GM12878 (cell line): ENCODE data around the gene FAM111B. TPM values are rescaled to one million over a fixed set of nuclear protein-coding genes. Genes with fewer than 3 reads are reported as not detected.
"Not testable (repeated sequence)": the region's sequence is repeated elsewhere in the genome, so short reads cannot be mapped to it uniquely, and the experiment has no call there.

Source experiments
- ATAC-seq: fragments of 200-7000 bp; cut with Tn5 transposase; 3 replicates; pipeline ENCODE4 v1.9.1; 2020; ENCODE audit warnings: mild to moderate bottlenecking, moderate library complexity
- BruUV-seq: library from RNA; stranded (reverse); fragments of 400-500 nt; replicated peaks from 2 replicates; lab custom pipeline; 2021; lab: Mats Ljungman, UMichigan
- CTCF ChIA-PET: fragments of 300-600 bp; sonication (Branson Sonifier 250); formaldehyde crosslinking; extraction: SDS; loops from one replicate; lab custom pipeline; 2021; ENCODE audit warnings: inconsistent platforms; lab: Yijun Ruan, JAX
- POLR2A ChIA-PET: fragments of 350-600 bp; formaldehyde crosslinking; extraction: SDS; loops from one replicate; lab custom pipeline; 2021; ENCODE audit warnings: inconsistent platforms; lab: Charles Lee
- RAD21 ChIA-PET: fragments of 300-600 bp; sonication (Branson Sonifier 250); formaldehyde crosslinking; loops from one replicate; lab custom pipeline; 2023; ENCODE audit warnings: antibody characterized with exemption; ENCODE audit not compliant: unreplicated experiment; lab: Charles Lee
- SMC1A ChIA-PET: fragments of 300-600 bp; sonication (Branson Sonifier 250); formaldehyde crosslinking; loops from one replicate; lab custom pipeline; 2023; ENCODE audit not compliant: unreplicated experiment, uncharacterized antibody; lab: Charles Lee
- DNase-seq: peaks from one replicate; pipeline ENCODE4 v3.0.0-alpha.2; 2011; ENCODE audit warnings: low read depth, low spot score
- FAIRE-seq: peaks from 3 replicates; lab custom pipeline; 2011; peaks lifted over from hg19 to GRCh38; lab: Jason Lieb, UNC
- H2AFZ ChIP-seq: 2 replicates; pipeline ENCODE4 v1.6.0; 2011; ENCODE audit warnings: low read depth, low read length, control low read depth; ENCODE audit not compliant: control insufficient read depth
- H3K27ac ChIP-seq: 2 replicates; pipeline ENCODE4 v1.5.1; 2011; ENCODE audit warnings: control low read depth; ENCODE audit not compliant: control insufficient read depth, insufficient read depth
- H3K27me3 ChIP-seq, 2 experiments: replicated peaks in 1 of 2; 2 replicates each; pipeline versions ENCODE4 v1.6.0 to v1.6.1; 2011; ENCODE audit warnings: low read length in 1 of 2; ENCODE audit not compliant: control insufficient read depth in 2 of 2, insufficient read depth in 2 of 2
- H3K36me3 ChIP-seq, 2 experiments: 2 replicates each; pipeline ENCODE4 v1.5.1; 2011; ENCODE audit warnings: low read length in 1 of 2; ENCODE audit not compliant: control insufficient read depth in 2 of 2, insufficient read depth in 2 of 2
- H3K4me1 ChIP-seq: 2 replicates; pipeline ENCODE4 v1.6.1; 2011; ENCODE audit warnings: mild to moderate bottlenecking, low read length, moderate library complexity, mixed read lengths; ENCODE audit not compliant: control insufficient read depth, insufficient read depth
- H3K4me2 ChIP-seq: 2 replicates; pipeline ENCODE4 v1.6.0; 2011; ENCODE audit warnings: control low read depth; ENCODE audit not compliant: control insufficient read depth, insufficient read depth
- H3K4me3 ChIP-seq: fragments of 200-600 bp; sonication (generic); 2 replicates; pipeline ENCODE4 v1.5.1; 2016
- H3K79me2 ChIP-seq: 2 replicates; pipeline ENCODE4 v1.6.0; 2011; ENCODE audit warnings: low read length; ENCODE audit not compliant: control insufficient read depth, insufficient read depth
- H3K9ac ChIP-seq: 2 replicates; pipeline ENCODE4 v1.8.0; 2011; ENCODE audit warnings: low read length, control low read depth, mixed read lengths; ENCODE audit not compliant: control insufficient read depth, insufficient read depth
- H3K9me3 ChIP-seq: replicated peaks from 3 replicates; pipeline ENCODE4 v1.5.1; 2011; ENCODE audit warnings: mild to moderate bottlenecking, low read length; ENCODE audit not compliant: control insufficient read depth, insufficient read depth
- H4K20me1 ChIP-seq: 2 replicates; pipeline ENCODE4 v1.6.0; 2011; ENCODE audit not compliant: control insufficient read depth, insufficient read depth
- ATF7 ChIP-seq: fragments of 450-650 bp; IDR thresholded peaks from 2 replicates; pipeline ENCODE4 v1.6.1; 2016; ENCODE audit warnings: low read depth, mild to moderate bottlenecking
- BHLHE40 ChIP-seq, 2 experiments: fragments of 450-650 bp in 1 of 2; IDR thresholded peaks; 2 replicates each; pipeline ENCODE4 v1.6.1; 2011 to 2017; ENCODE audit warnings: low read depth in 2 of 2, borderline replicate concordance in 1 of 2, improper control_type of control experiment in 1 of 2, low read length in 1 of 2, mild to moderate bottlenecking in 1 of 2
- EED ChIP-seq: sonication (generic); IDR thresholded peaks from 2 replicates; pipeline ENCODE4 v1.6.1; 2016; ENCODE audit warnings: antibody characterized with exemption, low read depth
- EP300 ChIP-seq, 2 experiments: fragments of 150-350 bp in 1 of 2; IDR thresholded peaks; 2 replicates each; pipeline ENCODE4 v1.6.1; 2011 to 2012; ENCODE audit warnings: low read depth in 2 of 2, low read length in 2 of 2, borderline replicate concordance in 1 of 2, improper control_type of control experiment in 1 of 2, inconsistent platforms in 1 of 2; ENCODE audit not compliant: control insufficient read depth in 1 of 2
- IKZF1 ChIP-seq: fragments of 450-650 bp; conservative IDR thresholded peaks from 2 replicates; pipeline ENCODE4 v1.6.1; 2017; ENCODE audit warnings: antibody characterized with exemption, mild to moderate bottlenecking
- IKZF2 ChIP-seq, 2 experiments: fragments of 450-650 bp; IDR thresholded peaks; 2 replicates each; pipeline ENCODE4 v1.6.1; 2017; ENCODE audit warnings: mild to moderate bottlenecking in 2 of 2, moderate library complexity in 2 of 2
- JUNB ChIP-seq: IDR thresholded peaks from 2 replicates; pipeline ENCODE4 v1.6.1; 2016; ENCODE audit warnings: antibody characterized with exemption, mild to moderate bottlenecking
- MTA2 ChIP-seq: fragments of 450-650 bp; IDR thresholded peaks from 2 replicates; pipeline ENCODE4 v1.6.1; 2016; ENCODE audit warnings: low read depth, mild to moderate bottlenecking, moderate library complexity
- NR2F1 ChIP-seq: fragments of 450-650 bp; conservative IDR thresholded peaks from 2 replicates; pipeline ENCODE4 v1.6.1; 2017; ENCODE audit warnings: mild to moderate bottlenecking
- POU2F2 ChIP-seq: IDR thresholded peaks from 3 replicates; pipeline ENCODE4 v1.6.1; 2011; ENCODE audit warnings: low read depth, mild to moderate bottlenecking, low read length, borderline replicate concordance
- RUNX3 ChIP-seq: IDR thresholded peaks from 2 replicates; pipeline ENCODE4 v1.6.1; 2012; ENCODE audit warnings: low read length, inconsistent platforms
- TCF12 ChIP-seq: IDR thresholded peaks from 2 replicates; pipeline ENCODE4 v1.6.1; 2011; ENCODE audit warnings: low read depth, mild to moderate bottlenecking, low read length
- ZBED1 ChIP-seq: IDR thresholded peaks from 2 replicates; pipeline ENCODE4 v1.6.1; 2016; ENCODE audit warnings: borderline replicate concordance
- ZNF24 ChIP-seq: fragments of 450-650 bp; IDR thresholded peaks from 2 replicates; pipeline ENCODE4 v1.6.1; 2017; ENCODE audit warnings: antibody characterized with exemption, mild to moderate bottlenecking
- WGBS: methylation state at CpG from one replicate; pipeline ENCODE4 v1.1.6; 2016; ENCODE audit warnings: low lambda C conversion rate; ENCODE audit not compliant: insufficient replicate concordance, insufficient coverage; ENCODE audit errors: missing lambda C conversion rate; 5-methylcytosine and 5-hydroxymethylcytosine counted together
- in situ Hi-C: fragments of 300-500 bp; cut with MboI; formaldehyde crosslinking; loops from 9 replicates; pipeline ENCODE4 v1.14.3; 2018; ENCODE audit warnings: mixed read lengths
- intact Hi-C: fragments of 100-400 bp; cut with micrococcal nuclease; formaldehyde crosslinking; loops from one replicate; pipeline ENCODE4 v1.14.2; 2022; ENCODE audit not compliant: unreplicated experiment
- polyA plus RNA-seq, 11 experiments: library from polyadenylated mRNA; depleted of rRNA in 4 of 11; unstranded in 6 of 11; stranded (reverse) in 5 of 11; fragments of >200 nt; fragmentation: Nextera tagmentation in 4 of 11; fragmentation: Illumina TruSeq in 1 of 11; extraction: Ambion mirVana in 4 of 11; extraction: Trizol in 1 of 11; gene quantifications; 1 replicate in 1 of 11; 2 replicates in 10 of 11; pipeline versions ENCODE4 v1.2.1 to v1.2.3, GENCODE V29; 2011 to 2016; ENCODE audit warnings: inconsistent platforms in 2 of 11, missing spikeins in 2 of 11, low read depth in 1 of 11
- total RNA-seq, 4 experiments: library from RNA; depleted of rRNA in 3 of 4; stranded (reverse); fragments of >200 nt in 3 of 4; fragmentation: Illumina TruSeq in 1 of 4; extraction: Trizol in 1 of 4; gene quantifications; 2 replicates each; pipeline versions ENCODE4 v1.2.1 to v1.2.3, GENCODE V29; 2013 to 2021
- TF ChIP-seq, protein P1 (sequence below): IDR thresholded peaks from 2 replicates; pipeline ENCODE4 v1.6.1; 2011; ENCODE audit warnings: borderline replicate concordance, low read depth, mild to moderate bottlenecking, moderate library complexity, low read length; ENCODE audit not compliant: insufficient read depth, poor library complexity, severe bottlenecking
- TF ChIP-seq, protein P2 (sequence below): IDR thresholded peaks from 2 replicates; pipeline ENCODE4 v1.6.1; 2012; ENCODE audit warnings: low read length, inconsistent platforms

FAM111B gene
- total and polyA plus RNA-seq, 10 of the 15 experiments (the other 5 are each of a cell fraction or from before 2014, with no cell fraction given) = 35.9 to 97.2 (median 62.1) TPM

DNA sequence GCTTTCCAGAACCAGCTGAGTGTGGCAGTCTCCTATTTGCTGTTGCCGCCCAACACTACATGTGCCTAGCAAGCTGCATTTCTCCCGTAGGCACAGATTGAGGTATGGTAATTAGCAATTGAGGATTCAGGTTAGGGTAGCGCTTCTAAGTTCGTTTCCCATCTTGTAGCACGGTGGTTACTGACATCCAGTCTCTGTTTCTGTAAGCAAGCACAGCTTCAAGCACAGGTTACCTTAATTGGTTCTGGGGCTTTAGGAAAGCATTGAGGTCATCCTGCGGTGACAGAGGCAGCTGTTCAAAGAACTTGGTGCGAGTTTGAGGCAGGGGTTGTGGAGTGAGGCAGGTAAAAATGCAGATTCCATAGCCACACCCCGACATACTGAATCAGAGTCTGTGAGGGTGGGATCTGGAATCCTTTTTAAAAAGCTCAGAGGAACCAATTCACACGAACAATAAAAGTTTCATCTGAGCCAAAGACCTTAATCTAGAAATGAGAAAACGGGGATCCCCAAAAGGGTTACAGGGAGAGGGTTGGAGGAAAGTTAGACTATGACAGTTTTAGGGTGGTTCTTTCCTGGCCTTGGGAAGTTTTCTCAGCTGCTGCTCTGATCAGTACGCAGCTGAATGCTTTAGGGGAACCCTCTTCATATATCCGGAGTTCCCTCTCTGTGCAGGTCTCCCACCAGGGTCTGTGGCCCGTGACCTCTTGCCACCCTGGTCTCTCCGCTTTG is 42.9 kb upstream of the FAM111B start:
- H3K79me2 ChIP-seq, H3K9ac ChIP-seq, POLR2A ChIA-PET, H3K4me3 ChIP-seq, H3K9me3 ChIP-seq, H3K4me1 ChIP-seq, H3K36me3 ChIP-seq, DNase-seq, BruUV-seq, H3K27me3 ChIP-seq, H4K20me1 ChIP-seq, in situ Hi-C loops, intact Hi-C loops: not testable (repeated sequence)
- TF ChIP-seq, protein P1, sequence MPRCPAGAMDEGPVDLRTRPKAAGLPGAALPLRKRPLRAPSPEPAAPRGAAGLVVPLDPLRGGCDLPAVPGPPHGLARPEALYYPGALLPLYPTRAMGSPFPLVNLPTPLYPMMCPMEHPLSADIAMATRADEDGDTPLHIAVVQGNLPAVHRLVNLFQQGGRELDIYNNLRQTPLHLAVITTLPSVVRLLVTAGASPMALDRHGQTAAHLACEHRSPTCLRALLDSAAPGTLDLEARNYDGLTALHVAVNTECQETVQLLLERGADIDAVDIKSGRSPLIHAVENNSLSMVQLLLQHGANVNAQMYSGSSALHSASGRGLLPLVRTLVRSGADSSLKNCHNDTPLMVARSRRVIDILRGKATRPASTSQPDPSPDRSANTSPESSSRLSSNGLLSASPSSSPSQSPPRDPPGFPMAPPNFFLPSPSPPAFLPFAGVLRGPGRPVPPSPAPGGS = peak; percentile 57
- TF ChIP-seq ZNF24 (0 out of 2 replicates have a peak, but pooled peaks have one; percentile 13), MTA2 (peak; percentile 49; the same call in 1 of the 2 replicates), IKZF1 (0 out of 2 replicates have a peak, but pooled peaks have one; percentile 23), IKZF2 (IDR thresholded peaks at IDR 0.05) (peak; percentile 18 to 30; a peak in 2 of 4 replicates), ZBED1 (0 out of 2 replicates have a peak, but pooled peaks have one; percentile 36), EED (peak; percentile 71), ATF7 (peak; percentile 22; the same call in 1 of the 2 replicates), BHLHE40 (IDR thresholded peaks at IDR 0.05; ENCODE audit: borderline replicate concordance in 1 of 2, low read depth in 2 of 2, low read length in 1 of 2) (0 out of 4 replicates have a peak, but pooled peaks of 1 of the 2 experiments have one; percentile 13), NR2F1 (peak; percentile 73), POU2F2 (peak; percentile 47; the same call in 1 of the 3 replicates), RUNX3 (peak; percentile 70), TCF12 (0 out of 2 replicates have a peak, but pooled peaks have one; percentile 26), EP300 (IDR thresholded peaks at IDR 0.05; ENCODE audit: borderline replicate concordance in 1 of 2, control insufficient read depth in 1 of 2, low read depth in 2 of 2, low read length in 2 of 2) (0 out of 4 replicates have a peak, but pooled peaks of 1 of the 2 experiments have one; percentile 15), JUNB (peak; percentile 77)
- TF ChIP-seq, protein P2, sequence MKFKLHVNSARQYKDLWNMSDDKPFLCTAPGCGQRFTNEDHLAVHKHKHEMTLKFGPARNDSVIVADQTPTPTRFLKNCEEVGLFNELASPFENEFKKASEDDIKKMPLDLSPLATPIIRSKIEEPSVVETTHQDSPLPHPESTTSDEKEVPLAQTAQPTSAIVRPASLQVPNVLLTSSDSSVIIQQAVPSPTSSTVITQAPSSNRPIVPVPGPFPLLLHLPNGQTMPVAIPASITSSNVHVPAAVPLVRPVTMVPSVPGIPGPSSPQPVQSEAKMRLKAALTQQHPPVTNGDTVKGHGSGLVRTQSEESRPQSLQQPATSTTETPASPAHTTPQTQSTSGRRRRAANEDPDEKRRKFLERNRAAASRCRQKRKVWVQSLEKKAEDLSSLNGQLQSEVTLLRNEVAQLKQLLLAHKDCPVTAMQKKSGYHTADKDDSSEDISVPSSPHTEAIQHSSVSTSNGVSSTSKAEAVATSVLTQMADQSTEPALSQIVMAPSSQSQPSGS = peak; percentile 71; the same call in 1 of the 2 replicates
- ATAC-seq (peak; percentile 94), FAIRE-seq (peak; percentile 97)
- H3K4me2 ChIP-seq = peak overlapping the region; percentile 83
- SMC1A ChIA-PET = interaction anchor here (0.9 to 3.6 kb wide), 4 partner anchors 14 to 94 kb away, joined by 3 to 15 read pairs (median 5); partner anchors contain the start of gene FAM111B
- CTCF ChIA-PET = interaction anchor here (1.0 to 1.7 kb wide), 3 partner anchors 33 to 105 kb away, joined by 5 to 10 read pairs (median 7); no protein-coding TSS in a partner anchor
- WGBS = 15% methylated on average over 14 of the region's 14 CpGs
- peak overlapping the region; percentile 45 for H2AFZ ChIP-seq
- RAD21 ChIA-PET = interaction anchor here (0.5 to 1.1 kb wide), 3 partner anchors 9 to 71 kb away, joined by 3 read pairs; partner anchors contain the start of gene FAM111B
- H3K27ac ChIP-seq = peak overlapping the region; percentile 65
